Stromal cell of bone marrow (primary cell): ENCODE results near the gene TFR2.
"Not testable (repeated sequence)": the region's sequence is repeated elsewhere in the genome, so short reads cannot be mapped to it uniquely, and the experiment has no call there.

Experiments
- DNase-seq: peaks from one replicate; pipeline ENCODE4 v3.0.0-alpha.2; 2012; ENCODE audit warnings: low read depth

The TFR2 gene

DNA sequence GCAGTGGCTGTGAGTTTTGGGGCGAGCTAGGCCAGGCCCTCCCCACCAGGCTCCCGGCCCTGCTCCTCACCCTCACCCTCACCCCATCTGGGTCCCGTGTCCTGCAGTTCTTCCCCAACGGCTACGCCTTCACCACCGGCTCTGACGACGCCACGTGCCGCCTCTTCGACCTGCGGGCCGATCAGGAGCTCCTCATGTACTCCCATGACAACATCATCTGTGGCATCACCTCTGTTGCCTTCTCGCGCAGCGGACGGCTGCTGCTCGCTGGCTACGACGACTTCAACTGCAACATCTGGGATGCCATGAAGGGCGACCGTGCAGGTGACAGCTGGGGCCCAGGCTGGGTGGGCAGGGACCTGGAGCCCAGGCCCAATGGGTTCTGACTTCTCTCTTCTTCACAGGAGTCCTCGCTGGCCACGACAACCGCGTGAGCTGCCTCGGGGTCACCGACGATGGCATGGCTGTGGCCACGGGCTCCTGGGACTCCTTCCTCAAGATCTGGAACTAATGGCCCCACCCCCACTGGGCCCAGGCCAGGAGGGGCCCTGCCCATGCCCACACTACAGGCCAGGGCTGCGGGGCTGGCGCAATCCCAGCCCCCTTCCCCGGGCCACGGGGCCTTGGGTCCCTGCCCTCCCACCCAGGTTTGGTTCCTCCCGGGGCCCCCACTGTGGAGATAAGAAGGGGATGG lies 37.1 kb upstream of the TFR2 start:
- no peak for DNase-seq

DNA sequence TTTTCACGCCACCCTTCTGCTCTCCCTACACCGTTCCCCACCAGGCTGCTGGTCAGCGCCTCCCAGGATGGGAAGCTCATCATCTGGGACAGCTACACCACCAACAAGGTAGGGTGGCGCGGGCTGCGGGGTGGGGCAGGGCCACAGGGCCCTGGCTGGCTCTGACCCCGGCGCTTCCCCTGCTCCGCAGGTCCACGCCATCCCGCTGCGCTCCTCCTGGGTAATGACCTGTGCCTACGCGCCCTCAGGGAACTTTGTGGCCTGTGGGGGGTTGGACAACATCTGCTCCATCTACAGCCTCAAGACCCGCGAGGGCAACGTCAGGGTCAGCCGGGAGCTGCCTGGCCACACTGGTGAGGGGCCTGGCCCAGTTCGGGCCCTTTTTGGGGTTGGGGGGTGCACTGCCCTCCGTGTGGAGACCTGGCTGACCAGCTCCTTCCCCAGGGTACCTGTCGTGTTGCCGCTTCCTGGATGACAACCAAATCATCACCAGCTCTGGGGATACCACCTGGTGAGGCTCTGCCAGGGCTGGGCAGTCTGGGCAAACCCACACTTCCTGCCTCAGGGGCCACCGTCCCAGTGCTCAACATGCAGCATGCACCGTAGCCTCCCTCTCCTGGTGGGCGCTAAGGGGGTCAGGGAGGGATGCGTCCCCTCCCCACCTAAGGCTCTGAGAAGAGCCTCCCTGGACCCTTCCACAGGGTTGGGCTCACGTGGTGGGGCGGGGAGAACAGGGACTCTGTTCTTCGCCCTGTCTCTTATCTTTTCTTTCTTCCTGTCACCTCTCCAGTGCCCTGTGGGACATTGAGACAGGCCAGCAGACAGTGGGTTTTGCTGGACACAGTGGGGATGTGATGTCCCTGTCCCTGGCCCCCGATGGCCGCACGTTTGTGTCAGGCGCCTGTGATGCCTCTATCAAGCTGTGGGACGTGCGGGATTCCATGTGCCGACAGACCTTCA lies 36.2 kb upstream of the TFR2 start:
- DNase-seq: no peak

DNA sequence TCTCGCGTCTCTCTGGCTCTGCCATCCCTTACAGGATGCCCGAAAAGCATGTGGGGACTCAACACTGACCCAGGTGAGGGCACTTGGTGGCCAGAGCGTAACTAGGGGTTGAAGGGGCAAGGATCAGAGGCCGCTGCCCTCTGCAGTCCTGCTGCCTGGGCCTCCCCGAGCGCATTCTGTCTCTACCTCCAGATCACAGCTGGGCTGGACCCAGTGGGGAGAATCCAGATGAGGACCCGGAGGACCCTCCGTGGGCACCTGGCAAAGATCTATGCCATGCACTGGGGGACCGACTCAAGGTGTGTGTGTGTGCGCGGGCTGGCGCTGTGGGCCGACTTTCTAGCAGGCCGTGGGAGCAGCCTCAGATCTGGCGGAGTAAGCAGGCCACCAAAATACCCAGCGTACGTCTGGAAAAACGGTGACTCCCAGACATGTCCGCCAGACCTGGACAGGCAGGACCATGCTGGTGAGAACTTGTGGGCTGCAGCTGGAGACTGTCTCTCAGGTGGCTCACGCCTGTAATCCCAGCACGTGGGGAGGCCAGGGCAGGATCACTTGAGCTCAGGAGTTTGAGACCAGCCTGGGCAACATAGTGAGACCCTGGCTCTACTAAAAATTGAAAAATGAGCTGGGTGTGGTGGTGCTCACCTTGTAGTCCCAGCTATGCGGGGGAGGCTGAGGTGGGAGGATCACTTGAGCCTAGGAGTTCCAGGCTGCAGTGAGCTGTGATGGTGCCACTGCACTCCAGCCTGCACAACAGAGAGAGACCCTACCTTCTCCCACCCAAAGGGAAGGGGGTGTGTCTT lies 35.4 kb upstream of the TFR2 start:
- DNase-seq: no peak

DNA sequence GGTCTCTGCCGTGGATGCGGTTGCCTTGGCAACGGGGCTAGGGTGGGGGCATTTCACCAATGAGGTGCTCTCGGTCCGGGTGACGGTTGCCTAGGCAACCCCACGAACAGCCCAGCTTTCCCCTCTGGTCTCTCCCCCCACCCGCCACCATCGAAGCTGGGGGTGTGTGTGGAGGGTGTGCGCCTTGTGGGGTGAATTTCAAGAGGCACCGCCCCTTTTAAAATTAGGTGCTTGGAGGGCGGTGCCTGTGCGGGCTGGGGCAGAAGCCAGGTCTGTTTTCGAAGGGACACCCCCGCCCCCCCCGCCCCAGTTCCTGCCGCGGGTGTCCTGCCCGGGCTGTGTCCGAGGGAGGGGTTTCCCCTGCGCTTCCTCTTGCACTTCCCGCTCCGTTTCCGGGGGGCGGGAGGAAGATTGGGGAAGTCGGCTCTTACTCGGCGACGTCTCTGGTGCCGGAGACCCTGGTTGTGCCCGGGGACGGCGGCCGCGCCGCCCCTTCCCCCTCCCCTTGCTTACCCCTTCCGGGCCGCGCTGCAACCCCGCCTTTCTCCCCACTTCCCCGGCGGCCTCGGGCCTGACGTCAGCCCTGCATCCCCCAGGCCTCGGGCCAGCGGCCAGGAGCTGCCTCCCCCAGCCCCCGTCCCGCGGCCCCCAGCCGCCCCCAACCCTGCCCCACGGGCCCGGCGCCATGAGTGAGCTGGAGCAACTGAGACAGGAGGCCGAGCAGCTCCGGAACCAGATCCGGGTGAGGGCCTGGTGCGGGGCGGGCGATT lies 34.4 kb upstream of the TFR2 start:
- DNase-seq: no peak

DNA sequence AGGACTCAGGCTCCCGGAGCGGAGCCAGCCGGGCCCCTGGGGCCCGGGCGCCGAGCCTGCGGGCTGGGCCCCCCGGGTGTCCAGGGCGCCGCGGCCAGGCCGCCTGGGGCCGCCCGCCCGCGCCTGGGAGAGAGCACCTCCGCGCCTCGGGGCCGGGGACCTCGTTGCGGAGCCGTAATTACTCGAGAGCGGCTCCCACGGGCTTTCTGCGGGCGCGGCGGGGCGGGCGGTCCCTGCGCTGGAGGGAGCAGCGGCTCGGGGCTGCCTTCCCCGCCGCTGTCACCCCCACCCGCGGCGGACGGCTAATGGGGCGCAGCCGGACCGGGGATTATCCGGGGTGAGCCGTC lies 33.7 kb upstream of the TFR2 start:
- DNase-seq: no peak

DNA sequence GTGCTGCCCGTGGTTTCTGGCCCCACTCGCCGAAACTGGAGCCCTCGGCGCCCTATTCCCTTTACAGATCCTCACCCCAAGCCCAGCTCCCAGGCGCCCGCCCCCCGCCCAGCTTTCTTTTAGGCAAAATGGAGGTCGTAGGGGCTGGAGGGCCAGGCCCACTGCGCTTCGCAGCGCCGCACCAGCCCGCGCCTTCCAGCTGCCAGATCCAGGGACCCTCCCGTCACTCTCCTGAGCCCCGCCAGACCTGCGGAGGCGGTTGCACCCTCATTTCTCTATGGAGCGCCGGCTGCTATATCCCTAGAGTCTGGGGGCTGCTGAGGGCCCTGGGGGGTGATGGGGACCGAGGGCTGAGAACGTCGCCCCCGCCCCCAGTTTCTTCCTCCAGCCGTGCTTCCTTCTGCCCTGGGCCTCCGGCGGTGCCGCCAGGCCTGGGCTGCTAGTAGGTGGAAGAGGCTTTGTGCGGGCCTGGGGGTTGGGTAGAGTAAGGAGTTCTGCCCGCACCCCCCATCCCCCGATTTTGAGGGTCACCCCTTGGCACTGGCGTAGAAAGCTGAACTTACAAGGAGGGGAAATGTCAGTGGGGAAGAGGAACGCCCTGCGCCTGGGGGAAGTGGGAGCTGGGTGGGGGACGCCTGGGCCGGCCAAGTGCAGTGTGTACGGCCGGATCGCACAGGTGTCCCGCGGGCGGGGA lies 33.2 kb upstream of the TFR2 start:
- DNase-seq: no peak

DNA sequence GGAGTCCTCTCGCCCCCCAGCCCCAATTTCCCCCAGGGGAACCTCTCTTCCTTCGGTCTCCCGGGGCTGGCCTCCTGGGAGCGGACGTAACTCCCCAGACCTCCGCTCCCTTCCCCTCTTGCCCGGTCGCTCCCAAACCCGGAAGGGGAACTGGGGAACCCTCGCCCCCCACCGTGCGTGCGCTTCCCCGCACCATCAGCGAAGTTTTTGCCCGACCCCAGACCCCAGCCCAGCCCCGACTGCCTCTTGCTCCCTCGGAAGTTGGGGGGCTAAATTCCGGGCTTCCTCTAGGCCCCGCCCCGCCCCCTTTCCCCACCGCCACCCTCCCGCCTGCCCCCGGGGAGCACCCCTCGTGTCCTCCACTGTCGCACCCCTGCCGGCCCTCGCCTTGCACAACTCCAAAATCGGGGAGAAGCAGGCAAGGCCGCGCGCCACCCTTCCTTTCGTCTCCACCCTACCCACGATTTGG lies 32.6 kb upstream of the TFR2 start:
- DNase-seq: no peak

DNA sequence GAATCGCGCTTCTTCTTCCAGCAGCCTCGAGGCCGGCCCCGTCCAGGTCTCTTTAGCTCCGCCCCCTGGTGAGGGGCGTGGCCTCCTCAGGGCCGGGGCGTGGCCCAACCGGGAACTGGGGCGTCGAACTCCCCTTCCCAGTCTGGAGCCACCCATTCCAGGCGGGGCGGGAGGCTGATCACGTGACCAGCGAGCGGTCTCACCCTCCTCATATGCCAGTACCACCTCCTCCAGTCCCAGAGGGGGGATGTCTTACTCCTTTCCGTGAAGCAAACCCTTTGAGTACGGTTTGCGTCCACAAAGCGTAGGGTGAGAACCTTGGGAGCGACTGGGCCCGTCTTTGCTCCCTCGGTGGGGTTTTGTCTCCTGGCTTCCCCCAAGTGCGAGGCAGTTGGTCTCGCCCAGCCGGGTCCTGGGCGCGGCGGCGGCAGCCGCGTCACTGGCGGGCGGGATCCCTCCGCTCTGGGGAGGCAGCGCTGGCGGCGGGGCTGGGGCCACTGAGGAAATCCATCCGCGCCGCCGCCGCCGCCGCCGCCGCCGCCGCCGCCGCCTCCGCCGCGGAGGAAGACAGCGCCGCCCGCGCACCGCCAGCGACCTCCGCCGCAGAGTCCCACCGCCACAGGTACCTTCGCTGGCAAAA lies 32.1 kb upstream of the TFR2 start, which contains the start of gene GNB2:
Gene GNB2, plus strand, starts transcription at position 439 of the 640 bp plus-strand sequence. CDS start 2,526 bp downstream, outside the sequence.
- DNase-seq: peak; percentile 97

DNA sequence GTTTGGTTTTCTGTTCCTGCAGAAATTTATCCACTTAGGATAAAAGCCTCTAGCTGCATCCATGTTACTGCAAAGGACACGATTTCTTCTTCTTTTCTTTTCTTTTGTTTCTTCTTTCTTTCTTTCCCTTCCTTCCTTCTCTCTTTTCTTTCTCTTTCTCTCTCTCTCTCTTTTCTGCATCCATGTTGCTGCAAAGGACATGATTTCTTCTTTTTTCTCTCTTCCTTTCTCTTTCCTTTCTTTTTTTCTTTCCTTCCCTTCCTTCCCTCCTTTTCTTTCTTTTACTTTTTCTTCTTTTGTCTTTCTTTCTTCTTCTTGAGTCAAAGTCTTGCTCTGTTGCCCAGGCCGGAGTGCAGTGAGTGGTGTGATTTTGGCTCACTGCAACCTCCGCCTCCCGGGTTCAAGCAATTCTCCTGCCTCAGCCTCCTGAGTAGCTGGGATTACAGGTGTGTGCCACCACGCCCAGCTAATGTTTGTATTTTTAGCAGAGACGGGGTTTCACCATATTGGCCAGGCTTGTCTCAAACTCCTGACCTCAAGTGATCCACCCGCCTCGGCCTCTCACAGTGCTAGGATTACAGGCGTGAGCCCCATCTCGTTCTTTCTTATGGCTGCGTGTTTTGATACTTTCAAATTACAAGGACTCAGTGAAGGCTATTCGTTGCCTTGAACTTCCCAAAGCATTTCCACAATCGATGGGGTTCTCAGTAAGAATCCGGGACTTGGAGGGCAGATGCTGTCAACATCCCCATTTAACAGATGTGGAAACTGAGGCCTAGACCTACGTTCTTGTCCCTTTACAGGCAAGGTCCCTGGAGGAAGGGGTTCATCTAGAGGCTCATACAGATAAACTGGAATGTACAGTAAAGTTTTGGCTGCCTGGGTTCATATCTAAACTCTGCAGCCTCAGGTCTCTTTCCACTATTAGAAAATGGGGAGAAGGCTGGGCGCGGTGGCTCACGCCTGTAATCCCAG lies 30.3 kb upstream of the TFR2 start:
- no peak for DNase-seq

DNA sequence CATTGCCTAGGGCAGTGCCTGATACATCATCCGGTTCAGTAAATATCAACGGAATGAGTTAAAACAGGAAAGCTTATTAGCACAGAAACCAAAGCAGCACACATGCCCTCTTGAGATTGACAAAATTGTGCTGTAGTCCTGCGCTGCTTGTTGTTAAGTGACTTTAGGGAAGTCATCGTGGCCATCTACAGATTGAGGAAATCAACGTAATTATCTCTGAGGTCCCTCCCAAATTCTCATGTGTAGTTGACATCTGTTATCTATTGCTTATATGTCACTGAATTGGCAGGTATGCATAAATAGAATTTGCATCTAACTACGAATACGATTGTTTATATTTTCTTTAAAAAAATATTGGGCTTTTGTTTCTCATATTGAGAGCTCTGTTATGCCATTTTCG lies 28.7 kb upstream of the TFR2 start:
- no peak for DNase-seq

DNA sequence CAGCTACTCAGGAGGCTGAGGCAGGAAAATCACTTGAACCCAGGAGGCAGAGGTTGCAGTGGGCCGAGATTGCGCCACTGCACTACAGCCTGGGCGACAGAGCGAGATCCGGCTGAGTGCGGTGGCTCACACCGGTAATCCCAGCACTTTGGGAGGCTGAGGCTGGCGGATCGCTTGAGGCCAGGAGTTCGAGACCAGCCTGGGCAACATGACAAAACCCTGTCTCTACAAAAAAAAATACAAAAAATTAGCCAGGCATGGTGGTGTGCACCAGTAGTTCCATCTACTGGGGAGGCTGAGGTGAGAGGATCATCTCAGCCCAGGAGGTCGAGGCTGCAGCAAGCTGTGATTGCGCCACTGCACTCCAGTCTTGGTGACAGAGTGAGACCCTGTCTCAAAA lies 27.8 kb upstream of the TFR2 start:
- DNase-seq: not testable (repeated sequence)

DNA sequence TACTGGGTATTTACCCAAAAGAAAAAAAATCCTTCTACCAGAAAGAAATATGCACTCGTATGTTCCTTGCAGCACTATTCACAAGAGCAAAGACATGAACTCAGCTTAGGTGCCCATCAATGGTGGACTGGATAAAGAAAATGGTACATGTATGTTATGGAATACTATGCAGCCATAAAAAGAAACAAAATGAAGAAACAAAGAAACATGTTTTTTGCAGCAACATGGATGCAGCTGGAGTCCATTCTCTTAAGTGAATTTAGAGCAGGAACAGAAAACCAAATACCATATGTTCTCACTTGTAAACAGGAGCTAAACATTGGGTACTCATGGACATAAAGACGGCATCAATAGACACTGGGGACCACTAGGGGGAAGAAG lies 26.7 kb upstream of the TFR2 start:
- no peak for DNase-seq

DNA sequence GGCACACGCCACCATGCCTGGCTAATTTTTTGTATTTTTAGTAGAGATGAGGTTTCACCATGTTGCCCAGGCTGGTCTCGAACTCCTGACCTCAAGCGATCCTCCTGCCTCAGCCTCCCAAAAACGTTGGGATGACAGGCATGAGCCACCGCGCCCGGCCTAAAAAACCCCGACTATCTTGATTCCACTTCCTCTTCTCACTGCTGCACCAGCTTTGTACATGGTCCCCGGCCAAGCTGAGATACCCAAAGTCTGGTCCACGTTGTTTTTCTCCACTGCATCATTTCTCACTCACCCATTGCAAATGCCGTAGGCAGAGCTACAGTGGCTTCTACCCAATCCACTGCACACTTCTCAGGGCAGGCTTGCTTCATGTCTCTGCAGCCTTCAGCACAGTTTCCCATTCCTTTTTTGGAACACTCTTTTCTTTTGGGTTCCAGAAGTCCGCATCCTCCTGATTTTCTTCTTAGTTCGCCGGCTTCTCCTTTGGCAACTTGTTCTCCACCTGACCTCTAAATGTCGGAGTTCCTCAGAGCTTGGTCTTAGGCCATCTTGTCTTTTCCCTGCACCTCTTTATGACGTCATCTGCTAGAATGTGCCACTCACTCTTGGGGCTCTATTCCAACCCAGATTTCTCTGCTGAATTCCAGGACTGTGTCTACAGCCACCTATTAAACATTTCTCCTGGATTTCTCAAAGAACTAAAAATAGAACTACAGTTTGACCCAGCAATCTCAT lies 26.1 kb upstream of the TFR2 start:
- no peak for DNase-seq

DNA sequence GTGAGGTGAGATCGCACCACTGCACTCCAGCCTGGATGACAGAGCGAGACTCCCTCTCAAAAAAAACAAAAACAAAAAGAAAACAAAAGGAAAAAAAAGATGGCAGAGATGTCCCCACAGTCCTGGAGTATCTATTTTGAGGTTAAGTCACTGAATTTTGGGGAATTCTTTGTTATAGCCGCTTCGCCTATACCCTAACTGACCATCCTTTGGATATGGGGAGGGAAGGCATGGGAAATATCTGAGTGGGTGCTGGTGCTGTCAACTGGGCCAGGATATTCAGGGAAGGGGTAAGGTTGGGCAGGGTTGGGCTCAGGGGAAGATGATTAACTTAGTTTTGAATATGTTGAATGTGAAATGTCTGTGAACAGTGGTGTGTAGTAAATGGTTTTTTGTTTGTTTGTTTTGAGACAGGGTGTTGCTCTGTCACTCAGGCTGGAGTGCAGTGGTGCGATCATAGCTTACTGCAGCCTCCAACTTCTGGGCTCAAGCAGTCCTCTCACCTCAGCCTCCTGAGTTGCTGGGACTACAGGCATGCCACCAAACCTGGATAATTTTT lies 23.9 kb upstream of the TFR2 start:
- DNase-seq: no peak

DNA sequence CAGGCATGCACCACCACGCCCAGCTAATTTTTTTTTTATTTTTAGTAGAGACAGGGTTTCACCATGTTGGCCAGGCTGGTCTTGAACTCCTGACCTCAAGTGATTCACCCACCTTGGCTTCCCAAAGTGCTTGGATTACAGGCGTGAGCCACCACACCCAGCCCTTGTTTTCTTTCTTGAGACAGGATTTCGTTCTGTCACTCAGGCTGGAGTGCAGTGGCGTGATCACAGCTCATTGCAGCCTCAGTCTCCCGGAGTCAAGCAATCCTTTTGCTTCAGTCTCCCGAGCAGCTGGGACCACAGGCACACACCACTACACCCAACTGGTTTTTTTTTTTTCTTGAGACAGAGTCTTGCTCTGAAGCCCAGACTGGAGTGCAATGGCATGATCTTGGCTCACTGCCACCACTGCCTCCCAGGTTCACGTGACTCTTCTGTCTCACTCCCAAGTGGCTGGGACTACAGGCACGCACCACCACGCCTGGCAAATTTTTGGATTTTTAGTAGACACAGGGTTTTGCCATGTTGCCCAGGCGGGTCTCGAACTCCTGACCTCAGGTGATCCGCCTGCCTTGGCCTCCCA lies 20.9 kb upstream of the TFR2 start:
- not testable (repeated sequence) for DNase-seq

DNA sequence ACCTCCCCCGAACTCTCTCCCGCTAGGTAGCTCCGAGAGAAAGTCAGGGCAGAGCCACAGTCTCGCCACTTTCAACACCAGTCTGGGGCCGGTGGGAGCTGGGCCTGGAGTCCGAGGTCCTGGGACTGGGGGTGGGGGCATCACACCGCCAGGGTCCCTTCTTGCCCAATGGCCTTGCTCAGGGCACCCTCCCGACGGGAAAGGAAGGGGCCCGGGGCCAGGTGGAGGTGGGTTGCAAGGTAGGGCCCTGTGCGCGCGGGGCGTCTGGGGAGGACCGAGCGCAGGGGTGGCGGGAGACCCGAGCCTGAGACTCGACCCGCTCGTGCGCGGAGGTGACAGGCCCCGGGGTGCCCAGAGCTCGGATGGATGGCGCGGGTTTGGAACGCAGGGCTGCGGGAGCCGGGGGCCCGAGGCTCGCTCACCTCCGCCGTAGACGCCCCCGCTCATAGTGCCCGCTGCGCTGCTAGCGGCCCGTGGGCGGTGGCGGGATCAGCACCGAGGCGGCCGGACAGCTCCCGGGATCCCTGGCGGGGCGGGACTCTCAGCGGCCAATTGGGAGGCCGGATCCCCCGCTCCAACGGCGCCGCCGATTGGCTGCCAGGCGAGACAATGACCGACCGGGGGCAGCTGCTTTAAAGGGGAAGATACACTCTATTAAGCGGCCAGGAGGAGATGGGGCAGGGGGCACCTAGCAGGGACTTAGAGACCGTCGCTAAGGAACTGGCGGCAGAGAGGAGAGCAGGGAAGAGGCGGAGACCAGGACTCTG lies 14.7 kb upstream of the TFR2 start, which contains the start of gene ACTL6B:
Gene ACTL6B, minus strand, starts transcription at position 541 of the 767 bp plus-strand sequence. Its CDS starts 94 bp downstream, at position 447.
- no peak for DNase-seq
